Epithelial cell of esophagus (primary cell): ENCODE data around the gene CRB1.

ENCODE experiments used
- DNase-seq: peaks from one replicate; pipeline ENCODE4 v3.0.0; 2010; ENCODE audit warnings: low read depth
- H3K4me3 ChIP-seq: 2 replicates; pipeline ENCODE4 v1.5.1; 2011; ENCODE audit warnings: mild to moderate bottlenecking, low read length, control low read depth
- TF ChIP-seq, protein P1 (sequence below): IDR thresholded peaks from 2 replicates; pipeline ENCODE4 v1.5.1; 2011; ENCODE audit warnings: low read depth, mild to moderate bottlenecking, low read length, control low read depth, inconsistent platforms; ENCODE audit not compliant: insufficient read depth; ENCODE audit errors: missing control alignments

CRB1 gene

DNA sequence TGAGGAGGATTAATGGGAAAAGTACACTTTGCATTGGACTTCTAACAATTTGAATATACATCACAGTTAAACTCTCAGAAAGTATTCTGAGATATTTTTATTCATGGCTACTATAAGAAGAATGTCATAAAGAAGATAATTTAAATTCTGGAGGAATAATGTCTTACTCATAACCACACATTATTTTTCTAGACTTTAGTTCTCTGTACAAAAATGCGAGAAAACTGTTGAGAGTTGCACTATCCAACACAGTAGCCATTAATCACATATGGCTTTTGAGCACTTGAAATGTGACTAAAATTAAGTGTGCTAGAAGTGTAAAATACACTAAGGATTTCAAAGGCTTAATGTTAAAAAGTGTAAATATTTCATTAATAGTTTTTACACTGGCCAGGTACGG, 53.8 kb downstream of the CRB1 start:
- TF ChIP-seq, protein P1, sequence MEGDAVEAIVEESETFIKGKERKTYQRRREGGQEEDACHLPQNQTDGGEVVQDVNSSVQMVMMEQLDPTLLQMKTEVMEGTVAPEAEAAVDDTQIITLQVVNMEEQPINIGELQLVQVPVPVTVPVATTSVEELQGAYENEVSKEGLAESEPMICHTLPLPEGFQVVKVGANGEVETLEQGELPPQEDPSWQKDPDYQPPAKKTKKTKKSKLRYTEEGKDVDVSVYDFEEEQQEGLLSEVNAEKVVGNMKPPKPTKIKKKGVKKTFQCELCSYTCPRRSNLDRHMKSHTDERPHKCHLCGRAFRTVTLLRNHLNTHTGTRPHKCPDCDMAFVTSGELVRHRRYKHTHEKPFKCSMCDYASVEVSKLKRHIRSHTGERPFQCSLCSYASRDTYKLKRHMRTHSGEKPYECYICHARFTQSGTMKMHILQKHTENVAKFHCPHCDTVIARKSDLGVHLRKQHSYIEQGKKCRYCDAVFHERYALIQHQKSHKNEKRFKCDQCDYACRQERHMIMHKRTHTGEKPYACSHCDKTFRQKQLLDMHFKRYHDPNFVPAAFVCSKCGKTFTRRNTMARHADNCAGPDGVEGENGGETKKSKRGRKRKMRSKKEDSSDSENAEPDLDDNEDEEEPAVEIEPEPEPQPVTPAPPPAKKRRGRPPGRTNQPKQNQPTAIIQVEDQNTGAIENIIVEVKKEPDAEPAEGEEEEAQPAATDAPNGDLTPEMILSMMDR, result no peak
- no peak overlapping the region for H3K4me3 ChIP-seq
- DNase-seq, result no peak

DNA sequence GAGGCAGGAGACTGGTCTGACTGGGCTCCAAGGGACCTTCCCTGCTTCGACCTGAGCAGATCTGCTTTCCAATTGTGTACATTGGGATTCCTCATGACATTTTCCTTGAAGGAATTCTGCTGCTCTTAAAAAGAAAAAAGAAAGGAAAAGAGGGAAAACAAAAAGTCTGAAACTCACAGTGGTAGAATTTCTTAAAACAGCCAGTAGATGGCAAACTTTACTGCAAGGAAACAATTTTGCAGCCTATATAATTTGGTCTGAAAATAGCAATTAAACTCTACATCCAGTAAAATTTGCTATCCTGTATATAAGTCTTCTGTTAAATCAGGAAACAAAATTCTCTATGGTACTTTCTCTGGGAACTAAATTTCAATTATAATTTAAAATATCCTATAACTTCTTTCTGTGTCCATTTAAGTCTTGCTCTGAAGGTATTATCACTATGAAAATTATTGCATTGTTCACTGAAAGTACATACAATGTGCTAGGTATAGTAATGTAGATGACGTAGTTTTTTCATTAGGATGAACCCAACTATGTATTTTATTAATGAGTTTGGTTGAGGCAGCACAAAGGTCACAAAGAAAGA, 59.8 kb downstream of the CRB1 start:
- TF ChIP-seq, protein P1, result peak; percentile 49
- no peak overlapping the region for H3K4me3 ChIP-seq
- DNase-seq, result peak; percentile 5

DNA sequence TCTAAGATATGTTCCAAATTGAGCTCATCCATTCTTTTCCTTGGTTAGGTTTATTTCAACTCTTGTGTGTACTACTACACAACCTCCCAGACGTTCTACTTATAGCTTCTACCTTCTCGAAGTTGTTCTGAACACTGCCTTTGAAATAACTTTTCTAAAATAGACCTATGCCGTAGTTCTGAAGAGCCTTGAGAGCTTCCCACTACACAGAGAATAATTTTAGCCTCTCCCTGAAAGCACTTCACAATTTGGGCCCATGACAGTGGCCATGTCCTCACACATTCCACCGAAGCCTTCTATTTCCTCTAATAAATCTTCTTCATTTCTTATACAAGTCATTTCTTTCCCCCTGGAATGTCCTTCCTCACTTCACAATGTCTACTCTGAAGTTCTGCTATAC, 62.2 kb downstream of the CRB1 start:
- TF ChIP-seq, protein P1, result no peak
- DNase-seq, result no peak
- no peak overlapping the region for H3K4me3 ChIP-seq

DNA sequence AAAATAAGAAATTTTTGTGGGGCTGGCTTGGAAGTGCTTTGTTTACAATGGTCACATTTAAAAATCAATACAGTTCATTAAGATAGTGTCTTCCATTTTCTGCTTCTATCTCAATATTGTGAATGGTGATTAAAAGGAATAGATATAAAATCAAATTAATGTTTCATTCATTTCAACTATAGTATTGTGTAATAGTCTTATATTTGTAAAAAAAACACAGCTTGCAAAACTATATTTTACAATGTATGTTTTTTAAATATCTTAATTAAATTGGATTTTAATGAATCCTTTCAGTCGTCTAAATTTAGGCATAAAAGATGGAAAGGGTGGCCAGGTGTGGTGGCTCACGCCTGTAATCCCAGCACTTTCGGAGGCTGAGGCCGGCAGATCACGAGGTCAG, 63.5 kb downstream of the CRB1 start:
- no peak overlapping the region for H3K4me3 ChIP-seq
- DNase-seq, result no peak
- TF ChIP-seq, protein P1, result no peak

DNA sequence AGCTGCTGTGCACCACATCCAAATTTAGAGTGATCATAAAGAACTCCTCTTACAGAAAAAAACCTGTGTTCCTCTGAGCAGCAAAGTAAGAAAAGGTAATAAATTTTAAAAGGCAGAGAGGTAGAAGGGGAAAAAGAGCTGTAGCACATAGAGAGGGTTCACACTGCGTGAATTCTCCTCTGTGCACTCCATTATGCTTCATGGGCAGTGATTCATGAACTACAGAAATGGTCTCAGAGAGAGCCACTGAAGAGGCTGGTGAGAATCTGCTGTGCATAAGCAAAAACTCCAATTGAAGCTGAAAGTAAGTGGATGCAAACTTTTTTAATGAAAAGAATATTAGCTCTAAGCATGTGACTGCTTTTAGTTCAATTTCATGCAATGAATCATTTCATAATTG, 65.0 kb downstream of the CRB1 start:
- H3K4me3 ChIP-seq, result no peak overlapping the region
- DNase-seq, result no peak
- TF ChIP-seq, protein P1, result no peak

DNA sequence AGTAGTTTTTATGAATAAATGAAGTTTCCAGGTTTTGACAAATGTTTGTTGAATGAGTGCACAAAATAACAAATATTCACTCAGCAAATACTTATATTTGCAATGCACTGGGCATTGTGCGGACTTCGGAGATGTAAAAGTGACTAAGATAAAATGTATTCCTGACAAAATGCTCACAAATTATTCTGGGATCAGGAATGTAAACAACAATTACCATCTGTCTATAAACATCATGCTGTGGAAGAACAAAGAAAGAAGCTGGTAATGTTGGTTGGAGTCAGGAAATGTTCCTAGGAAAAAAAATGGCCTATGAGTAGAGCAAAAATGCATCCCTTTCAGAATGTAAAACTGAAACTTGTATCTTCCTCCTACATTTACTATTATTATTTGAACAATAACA, 68.5 kb downstream of the CRB1 start:
- no peak overlapping the region for H3K4me3 ChIP-seq
- no peak for DNase-seq
- TF ChIP-seq, protein P1, result no peak
